ENCODE results near the gene DDN. TPM values are rescaled to one million over a fixed set of nuclear protein-coding genes. Genes with fewer than 3 reads are reported as not detected.

The DDN gene
- total and polyA plus RNA-seq, 12 donors = 0.19 to 1.4 (median 0.43) TPM

- Histone ChIP-seq H3K36me3 (no peaks in the 10 kb centered on the region), H3K4me3 (no peak overlapping the region), H3K27me3 (peaks cover 4 to 97% (median 74%) of the 10 kb centered on the region in 7 donors), H3K4me1 (peaks cover 0 to 20% (median 7%) of the 10 kb centered on the region in 9 donors), H3K27ac (no peak overlapping the region), H3K9me3 (no peaks in the 10 kb centered on the region)
- intact Hi-C loops (cut with DNase I) = loop anchor here in 3 of 10 donors (5.0 to 10.0 kb wide), 4 partner anchors 52 to 132 kb away; partner anchors contain the start of genes DDX23 (in 1 of the 3) and FKBP11 (in 1 of the 3)
- ATAC-seq (no peak), DNase-seq (no peak)
- TF ChIP-seq CTCF (IDR thresholded peaks at IDR 0.05) = no peak
- 58% methylated on average over 23 of the region's 23 CpGs for WGBS, 2 donors
Observed at GRCh38 chr12:48986720-48987291, 12.4 kb downstream of the DDN start.

GRCh38 chr12:48985901-48986300 lies 13.3 kb downstream of the DDN start:
- no peak for DNase-seq
- H3K9me3 ChIP-seq = no peaks in the 10 kb centered on the region
- peaks cover 4 to 28% (median 14%) of the 10 kb centered on the region in 9 donors for H3K4me1 ChIP-seq
- 60 to 63% methylated on average over 2 of the region's 2 CpGs for WGBS, 2 donors
- no peak overlapping the region for H3K4me3 ChIP-seq
- no peaks in the 10 kb centered on the region for H3K36me3 ChIP-seq
- intact Hi-C loops (cut with DNase I) = loop anchor here in 3 of 10 donors (5.0 to 10.0 kb wide), 4 partner anchors 51 to 131 kb away; partner anchors contain the start of genes DDX23 (in 1 of the 3) and FKBP11 (in 1 of the 3)
- ATAC-seq = peak in 1 of 8 donors; percentile 7
- peak overlapping the region in 1 of 10 donors; percentile 30 for H3K27ac ChIP-seq
- TF ChIP-seq CTCF (IDR thresholded peaks at IDR 0.05) = no peak
- peaks cover 12 to 100% (median 77%) of the 10 kb centered on the region in 7 donors for H3K27me3 ChIP-seq

- 9 to 13% methylated on average over 10 of the region's 10 CpGs for whole genome bisulfite sequencing, 2 donors
- intact Hi-C loops (cut with DNase I) = loop anchor here in 3 of 10 donors (5.0 to 10.0 kb wide), 4 partner anchors 51 to 131 kb away; partner anchors contain the start of genes DDX23 (in 1 of the 3) and FKBP11 (in 1 of the 3)
- no peak for TF ChIP-seq CTCF (IDR thresholded peaks at IDR 0.05)
- Histone ChIP-seq H3K4me3 (peak overlapping the region in 4 of 10 donors; percentile 9 to 15 (median 14)), H3K4me1 (peaks cover 8 to 33% (median 18%) of the 10 kb centered on the region in 9 donors), H3K9me3 (no peaks in the 10 kb centered on the region), H3K27ac (peak overlapping the region in 5 of 10 donors; percentile 15 to 47 (median 30)), H3K36me3 (no peaks in the 10 kb centered on the region), H3K27me3 (peaks cover 16 to 100% (median 77%) of the 10 kb centered on the region in 7 donors)
- DNase-seq (peak; percentile 63 to 65), ATAC-seq (peak; percentile 50 to 95 (median 84))
Observed at GRCh38 chr12:48985475-48985897, 13.7 kb downstream of the DDN start.

- DNase-seq (no peak), ATAC-seq (no peak)
- Histone ChIP-seq H3K4me1 (peaks cover 33 to 57% (median 46%) of the 10 kb centered on the region in 9 donors), H3K4me3 (no peak overlapping the region), H3K27ac (no peak overlapping the region), H3K36me3 (no peaks in the 10 kb centered on the region), H3K9me3 (no peaks in the 10 kb centered on the region), H3K27me3 (peaks cover 40 to 100% (median 82%) of the 10 kb centered on the region in 7 donors)
- no peak for TF ChIP-seq CTCF (IDR thresholded peaks at IDR 0.05)
- intact Hi-C loops (cut with DNase I) = loop anchor here in 3 of 10 donors (10.0 kb wide), 3 partner anchors 48 to 128 kb away; partner anchors contain the start of genes DDX23 (in 1 of the 3) and FKBP11 (in 1 of the 3)
- WGBS, 2 donors = 49 to 55% methylated on average over 6 of the region's 6 CpGs
Observed at GRCh38 chr12:48982397-48983080, 16.6 kb downstream of the DDN start.
